Hematopoietic multipotent progenitor cell treated with erythropoietin and hydrocortisone succinate and interleukin-3 and kit ligand, for 15 days (in vitro differentiated cells): ENCODE measurements around the gene TMEM253.

Experiments used
- DNase-seq: peaks from one replicate; pipeline ENCODE4 v3.0.0-alpha.2; 2015; ENCODE audit warnings: low spot score

The TMEM253 gene

DNA sequence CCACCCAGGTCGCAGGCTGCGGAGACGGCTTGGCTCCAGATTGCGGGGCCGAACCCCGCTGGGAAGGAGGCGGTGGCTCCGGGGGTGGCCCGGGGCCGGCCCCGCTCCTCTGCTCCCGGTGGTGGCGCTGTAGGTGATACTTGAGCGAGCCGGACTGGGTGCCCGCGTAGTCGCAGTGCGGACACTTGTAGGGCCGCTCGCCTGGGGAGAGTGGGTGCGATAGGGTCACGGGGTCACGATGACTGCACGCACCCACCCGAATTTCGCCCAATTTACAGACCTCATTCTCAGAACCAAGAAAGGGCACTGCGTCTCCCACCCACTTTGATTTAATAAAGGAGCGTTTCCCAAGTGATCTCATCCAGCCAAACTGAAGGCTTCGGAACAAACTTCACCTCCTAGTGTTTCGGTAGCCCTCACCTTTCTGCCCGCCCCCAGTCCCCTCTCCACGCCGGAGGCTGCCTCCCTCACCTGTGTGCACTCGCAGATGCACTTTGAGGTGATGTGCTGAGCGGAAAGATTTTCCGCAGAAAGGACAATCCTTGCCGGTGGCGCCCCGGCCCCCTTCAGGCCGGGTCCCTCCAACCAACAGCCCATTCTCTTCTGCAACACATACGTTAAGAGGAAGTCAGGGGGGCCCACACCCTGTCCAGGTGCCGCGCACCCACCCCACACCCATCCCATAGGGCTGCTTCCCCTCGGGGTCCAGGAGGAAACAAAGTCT lies 9.8 kb upstream of the TMEM253 start:
- DNase-seq = no peak

DNA sequence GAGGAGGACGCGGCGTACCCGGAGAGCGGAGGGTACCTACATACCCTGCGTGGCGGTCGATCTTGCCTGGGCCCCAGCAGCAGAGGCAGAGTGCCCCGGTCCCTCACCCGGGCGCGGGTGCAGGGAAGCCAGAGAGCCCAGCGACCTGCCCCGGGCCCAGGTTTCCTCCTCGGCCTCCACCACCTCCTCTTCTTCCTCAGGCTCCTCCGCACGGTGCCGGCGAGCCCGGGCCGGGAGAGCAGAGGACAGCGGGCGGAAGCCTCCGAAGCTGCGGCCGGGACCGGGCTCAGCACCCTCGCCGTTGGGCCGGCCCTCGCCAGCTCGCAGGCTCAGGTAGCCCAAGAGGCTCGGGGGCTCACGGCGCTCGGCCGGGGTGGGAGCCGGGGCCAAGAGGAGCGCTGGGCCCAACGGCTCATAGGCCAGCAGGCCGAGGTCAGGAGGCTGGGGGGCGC lies 9.0 kb upstream of the TMEM253 start:
- no peak for DNase-seq

DNA sequence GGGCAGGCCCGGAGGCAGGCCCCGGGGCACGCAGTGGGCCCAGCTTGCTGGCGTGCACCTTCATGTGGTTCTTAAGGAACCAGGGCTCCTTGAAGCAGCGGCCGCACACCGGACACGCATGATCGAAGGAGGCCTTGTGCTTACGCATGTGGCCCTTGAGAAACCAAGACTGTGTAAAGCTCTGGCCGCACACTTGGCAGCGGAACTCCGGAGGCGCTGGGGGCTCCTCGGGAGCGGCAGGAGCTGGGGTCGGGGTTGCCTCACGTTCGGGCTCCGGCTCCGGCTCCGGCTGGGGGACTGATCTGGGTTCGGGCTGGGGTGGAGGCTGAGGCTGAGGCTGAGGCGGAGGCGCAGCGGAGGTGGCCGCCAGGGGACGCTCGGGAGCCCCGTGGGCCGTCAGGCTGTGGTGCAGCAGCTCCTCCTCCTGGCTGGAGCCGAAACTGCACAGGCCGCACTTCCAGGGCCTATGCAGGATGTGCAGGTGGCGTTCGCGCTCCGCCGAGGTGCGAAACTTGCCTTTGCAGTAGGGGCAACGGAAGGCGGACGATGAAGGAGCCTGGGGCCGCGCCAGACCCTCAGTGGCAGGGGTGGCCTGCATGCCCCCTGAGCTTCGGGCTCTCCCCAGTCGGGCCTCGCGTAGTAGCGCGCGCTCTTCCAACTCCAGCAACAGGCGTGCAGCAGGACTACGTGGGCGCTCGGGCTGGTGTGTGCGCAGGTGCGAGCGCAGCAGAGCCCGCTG lies 8.4 kb upstream of the TMEM253 start:
- DNase-seq = peak; percentile 87

DNA sequence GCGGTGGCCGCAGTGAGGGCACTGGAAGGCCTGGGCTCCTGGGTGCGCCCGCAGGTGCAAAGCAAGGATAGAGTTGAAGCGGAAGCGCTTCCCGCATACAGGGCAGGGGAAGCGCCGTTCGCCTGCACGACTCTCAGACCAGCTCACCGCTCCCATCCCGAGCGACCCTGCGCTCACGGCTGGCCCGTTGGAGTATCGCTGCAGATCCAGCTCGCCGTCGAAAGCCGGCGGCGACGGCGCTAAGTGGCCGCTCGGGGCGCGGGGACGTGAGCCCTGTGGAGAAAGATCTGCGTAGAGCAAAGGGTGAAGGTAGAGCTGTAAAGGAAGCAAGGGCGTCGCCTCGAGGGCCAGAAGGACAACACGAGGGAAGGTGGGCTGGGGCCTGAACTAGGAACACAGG lies 7.8 kb upstream of the TMEM253 start:
- DNase-seq = no peak

DNA sequence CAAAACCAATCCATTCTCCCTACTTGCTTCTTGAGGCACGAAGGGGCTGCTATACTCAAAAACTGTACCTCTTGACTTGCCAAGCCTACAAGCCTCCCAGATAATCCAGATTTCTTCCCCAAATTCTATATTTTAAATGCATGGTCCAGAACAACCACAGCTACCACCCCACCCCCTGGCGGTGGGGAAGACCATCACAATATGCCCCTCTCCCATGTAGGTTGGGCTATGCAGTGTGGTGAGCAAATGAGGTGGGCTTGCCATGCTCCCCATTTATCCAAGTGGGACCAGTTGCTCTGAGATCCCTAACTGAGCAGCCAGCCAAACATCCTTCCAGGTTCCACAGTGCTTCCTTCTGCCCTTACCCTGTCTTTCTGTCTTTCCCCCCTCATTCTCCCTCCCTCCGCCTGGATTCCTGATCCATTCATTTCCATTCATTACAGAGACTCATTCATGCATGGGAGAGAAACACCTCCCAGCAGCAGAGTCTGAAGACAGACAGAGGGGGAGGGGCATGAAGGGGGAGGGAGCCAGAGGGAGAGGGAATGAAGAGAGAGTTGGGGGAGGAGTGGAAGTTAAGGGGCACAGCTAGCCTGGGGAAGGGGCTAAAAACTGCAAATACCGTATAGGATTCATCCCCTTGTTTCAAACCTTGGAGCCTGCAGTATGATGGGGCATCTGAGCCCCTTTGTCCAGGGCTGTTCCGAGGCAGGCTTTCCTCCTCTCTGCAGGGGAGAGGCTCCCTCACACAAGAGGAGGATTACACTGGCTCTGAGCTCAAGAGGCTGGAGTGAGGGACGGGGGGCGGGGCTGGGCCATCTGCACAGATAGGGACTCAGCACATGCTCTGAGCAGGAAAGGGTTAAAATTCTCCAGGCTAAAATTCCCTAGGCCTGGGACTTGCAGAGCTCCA lies 6.8 kb upstream of the TMEM253 start:
- no peak for DNase-seq

DNA sequence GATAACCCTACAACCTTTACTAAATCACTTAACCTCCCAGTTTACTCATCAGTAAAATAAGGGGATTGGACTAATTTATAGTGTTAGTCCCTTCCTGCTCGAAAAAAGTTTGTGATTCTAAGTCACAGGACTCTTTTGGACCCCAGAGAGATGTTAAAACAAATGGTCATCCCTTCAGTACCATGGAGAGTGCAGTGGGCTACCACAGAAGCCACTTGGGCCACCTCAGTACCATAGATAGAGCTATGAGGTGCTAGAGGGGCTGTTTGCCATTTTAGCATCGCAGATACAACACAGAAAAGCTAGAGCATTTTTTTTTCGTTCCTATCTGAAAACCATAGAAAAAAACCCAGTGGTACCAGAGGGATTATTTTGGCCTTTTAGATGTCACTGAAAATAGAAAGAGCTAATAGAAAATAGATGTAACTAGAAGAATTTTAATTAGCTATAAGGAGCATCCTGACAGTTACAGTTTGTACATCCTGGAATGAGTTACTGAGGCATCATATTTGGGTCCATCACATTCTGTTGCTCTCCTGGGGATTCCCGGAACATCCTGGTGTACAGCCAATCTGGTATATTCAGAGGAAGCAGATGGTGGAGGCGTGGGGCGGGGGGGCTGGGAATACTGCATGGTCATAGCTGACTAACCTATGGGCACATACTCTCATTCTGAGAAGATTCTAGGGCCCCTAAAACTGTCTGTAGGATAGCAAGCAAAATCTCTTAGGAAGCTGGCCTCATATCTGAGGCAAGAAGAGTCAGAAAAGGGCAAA lies 5.2 kb upstream of the TMEM253 start:
- DNase-seq = no peak

DNA sequence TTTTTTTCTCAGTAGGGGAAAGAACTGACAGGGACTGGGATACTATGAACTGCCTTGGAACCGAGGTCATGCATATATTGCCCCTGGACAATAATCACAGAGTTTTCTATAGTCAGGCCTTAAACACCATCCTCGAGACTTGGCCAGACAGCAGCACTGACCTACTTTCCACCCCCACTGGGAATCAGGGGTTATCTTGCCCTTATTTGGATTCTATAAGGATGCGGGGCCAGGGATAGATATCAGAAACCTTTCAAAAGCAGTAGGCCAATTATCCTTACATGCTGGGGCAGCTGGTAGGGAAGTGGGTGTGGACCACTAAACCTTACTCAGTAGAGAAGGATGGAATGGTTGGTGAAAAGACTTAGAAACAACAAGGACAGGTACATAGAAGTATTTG lies 4.4 kb upstream of the TMEM253 start:
- DNase-seq = no peak

DNA sequence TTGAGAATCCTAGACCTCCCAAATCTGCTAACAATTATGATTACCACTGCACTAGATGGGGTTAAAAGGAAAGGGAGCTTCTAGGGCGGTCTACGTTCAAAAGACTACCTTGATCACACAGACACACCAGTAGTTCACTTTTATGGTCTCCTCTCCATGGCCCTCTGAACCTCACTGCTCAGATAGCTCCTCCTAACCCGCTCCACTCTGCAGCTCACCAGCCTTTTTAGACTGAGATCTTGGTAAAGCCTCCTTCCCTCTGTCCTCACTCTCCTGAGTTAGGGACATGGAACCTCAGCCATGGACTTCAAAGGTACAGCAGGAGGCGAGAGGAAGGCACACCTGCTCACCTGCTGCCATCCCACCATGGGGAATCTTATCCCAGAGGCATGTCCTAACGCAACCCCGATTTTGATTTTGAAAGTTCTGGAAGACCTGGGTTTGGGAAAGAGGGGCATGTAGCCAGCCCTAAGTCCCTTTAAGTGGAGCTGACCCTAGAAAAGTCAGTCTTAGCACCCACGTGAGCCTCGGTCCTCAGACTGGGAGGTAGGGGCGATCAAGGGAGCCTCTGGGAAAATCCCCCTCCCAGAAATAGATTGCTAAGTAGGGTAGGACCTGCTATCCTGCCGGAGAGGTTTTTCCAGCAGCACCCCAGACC lies 3.8 kb upstream of the TMEM253 start:
- no peak for DNase-seq

DNA sequence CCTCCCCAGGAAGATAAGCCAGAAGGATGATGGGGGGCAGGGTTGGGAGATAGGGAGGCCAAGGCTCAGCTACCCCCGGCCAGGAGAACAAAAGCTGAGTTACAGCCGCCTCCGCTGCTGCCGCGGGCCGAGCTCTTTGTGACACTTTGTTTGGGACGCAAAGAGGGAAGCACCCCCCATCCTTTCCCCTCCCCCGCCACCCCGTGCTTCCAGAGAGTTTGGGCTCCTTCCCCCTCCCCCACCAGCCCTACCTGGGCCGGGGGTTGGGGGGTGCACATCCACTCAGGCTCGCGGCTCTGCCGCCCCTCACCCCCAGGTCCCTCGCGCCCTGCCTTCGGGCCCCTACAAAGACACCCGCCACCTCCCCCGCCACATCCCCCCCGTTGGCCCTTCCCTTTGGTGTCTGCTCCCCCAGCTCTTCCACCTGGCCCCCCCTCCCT lies 3.2 kb upstream of the TMEM253 start:
- DNase-seq = no peak

DNA sequence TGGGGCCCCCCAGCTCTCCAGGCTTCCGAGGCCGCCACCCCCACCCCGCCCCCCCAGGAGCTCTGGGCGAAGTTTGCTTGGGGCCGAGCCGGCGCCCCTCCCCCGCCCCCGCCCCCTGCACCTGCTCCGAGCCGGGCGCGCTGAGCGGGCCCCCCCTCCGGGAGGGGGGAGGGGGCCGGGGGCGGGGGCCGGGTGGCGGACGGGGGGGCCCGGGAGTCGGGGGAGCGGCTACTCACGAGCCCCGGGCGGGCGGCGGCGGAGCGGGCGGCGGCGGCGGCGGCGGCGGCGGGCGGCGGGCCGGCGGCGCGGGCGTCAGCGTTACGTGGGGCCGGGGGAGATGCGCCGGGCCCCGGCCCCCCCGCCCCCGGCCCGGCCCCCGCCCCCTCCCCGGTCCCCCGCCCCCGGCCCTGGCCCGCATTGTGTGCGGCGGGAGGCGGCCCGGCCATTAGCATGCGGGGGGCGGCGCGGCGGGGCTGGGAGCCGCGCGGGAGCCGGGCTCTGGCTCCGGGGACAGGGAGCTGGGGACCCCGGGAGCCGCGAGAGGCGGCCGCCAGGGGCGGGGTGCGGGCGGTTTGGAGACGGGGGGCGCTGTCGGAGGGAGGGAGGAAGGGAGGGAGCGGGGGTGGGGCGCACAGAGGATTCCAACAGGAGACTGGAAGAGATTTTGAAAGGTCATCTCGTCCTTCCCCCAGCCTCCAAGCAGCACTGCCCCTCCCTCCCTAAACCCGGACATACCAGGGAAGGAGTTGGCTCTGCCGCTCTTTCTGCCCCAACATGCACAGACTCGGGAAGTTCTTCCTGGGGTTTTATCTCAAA lies 2.6 kb upstream of the TMEM253 start, which contains the start of gene ZNF219:
TSS of gene ZNF219 (minus strand) at position 580 of the 816 bp plus-strand sequence. CDS start 5,064 bp downstream, outside the sequence.
- DNase-seq = no peak

DNA sequence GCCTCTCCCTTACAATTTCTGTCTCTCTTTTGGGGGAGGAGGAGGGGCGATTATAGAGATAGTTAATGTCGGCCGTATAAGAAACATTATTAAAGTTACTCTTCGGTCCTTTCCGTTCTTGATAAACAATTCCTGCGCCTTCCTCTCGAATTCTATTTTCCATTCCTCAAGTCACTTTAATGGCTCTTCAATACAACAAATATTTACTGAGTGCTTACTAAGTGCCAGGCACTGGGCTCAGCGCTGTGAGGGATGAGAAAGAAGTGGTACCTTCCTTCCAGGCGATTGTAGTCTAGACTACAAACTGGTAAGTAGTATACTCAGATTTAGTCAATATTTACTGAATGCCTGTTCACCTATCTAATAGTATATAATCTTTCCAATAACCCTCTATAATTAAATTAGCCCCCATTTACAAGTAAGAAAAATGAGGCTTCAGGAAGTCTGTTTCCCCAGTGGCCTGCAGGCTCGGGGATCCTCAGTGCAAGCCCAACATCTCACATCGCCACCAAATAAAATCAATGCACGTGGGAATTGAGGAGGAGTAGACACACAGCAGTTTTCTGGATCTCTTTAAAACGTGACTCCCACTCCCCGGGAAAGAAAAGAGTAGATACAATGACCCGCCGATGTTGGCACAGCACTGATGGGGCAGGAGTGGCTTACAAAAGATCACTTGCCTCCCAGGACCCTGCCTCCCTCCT lies 1.8 kb upstream of the TMEM253 start:
- peak; percentile 41 for DNase-seq

DNA sequence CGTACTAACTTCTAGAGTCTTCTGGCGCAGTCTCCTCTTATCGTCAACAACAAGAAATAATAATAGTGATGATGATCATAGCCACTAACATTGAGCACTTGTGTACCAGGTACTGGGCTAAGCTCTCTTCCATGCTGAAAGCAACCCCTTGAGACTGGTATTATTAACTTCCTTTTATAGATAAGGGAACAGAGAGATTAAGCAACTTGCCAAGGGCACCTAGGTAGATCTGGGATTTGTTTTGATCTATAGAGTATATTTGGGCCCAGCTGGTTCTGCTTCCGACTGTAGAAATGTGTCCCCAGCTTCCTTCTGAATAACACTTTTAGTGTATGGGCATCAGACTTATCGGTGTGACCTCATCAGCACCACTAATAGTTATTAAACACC lies 1.3 kb upstream of the TMEM253 start:
- DNase-seq = no peak

DNA sequence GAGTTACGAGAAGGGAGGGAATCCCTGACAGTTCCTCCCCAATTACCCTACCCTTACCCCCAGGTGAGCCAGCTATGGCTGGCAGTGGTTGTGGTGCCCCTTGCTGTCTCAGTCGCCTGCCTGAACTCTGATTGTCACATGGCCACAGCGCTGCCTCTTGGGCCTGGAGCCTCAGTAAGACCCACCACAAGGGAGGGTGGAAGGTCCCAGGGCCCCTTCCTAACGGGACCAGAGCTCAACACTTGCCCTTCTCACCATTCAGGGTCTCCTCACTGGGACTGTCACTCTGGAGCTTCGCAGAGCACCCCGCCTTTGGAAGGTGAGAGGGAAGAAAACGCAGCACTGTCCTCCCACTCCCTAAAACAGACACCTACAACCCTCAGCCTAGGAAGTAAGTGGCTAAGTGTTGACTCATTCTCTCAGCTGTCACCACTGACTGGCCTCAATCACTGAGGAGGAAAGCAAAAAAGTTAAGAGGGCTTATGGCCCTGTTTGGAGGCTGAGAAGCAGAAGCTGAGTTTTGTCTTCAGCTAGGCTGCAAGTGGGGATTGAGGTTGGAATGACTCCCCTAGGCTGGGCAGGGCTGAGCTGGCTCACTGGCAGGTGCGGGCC lies 1.0 kb downstream of the TMEM253 start:
- DNase-seq = no peak

DNA sequence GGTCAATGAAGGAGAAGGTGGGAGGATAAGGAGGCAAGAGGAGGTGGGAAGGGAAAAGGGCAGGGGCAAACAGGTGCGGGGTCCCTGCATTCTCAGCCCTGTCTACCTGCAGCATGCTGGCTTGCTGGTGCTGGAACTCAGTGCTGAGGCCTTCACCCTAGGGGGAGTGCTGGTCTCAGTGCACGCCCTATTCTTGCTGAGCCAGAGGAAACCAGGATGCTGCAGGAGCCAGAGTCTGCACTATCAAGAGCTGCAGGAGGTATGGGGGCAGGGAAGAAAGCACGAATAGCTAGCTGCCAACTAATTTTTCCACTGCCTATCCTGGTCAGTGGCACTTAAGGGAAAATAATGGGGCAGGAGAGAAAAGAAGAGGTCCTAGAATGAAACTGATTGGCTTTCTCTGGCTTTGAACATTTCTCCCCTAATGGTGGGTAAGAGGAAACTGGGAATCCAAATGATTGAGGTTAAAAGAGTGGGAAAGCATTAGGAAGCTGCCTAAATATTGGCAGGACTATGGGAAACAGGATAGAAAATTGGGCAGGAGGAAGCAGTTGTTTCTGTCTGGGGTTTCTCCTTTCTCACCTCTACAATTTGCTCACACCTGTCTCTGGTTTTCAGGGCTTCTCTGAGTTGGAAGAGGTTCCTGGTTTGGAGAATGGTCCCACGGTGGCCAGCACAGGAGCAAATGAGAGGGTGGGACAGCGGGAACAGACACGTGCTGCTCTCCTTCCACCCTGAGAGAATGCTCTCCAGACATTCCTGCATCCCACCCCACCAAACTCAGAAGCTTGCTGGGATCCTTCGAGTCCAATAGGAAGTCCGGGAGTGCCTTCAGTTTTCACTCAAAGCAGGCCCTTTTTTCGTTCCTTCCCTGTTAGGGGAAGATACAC lies 1.9 kb downstream of the TMEM253 start:
- DNase-seq = peak; percentile 57

DNA sequence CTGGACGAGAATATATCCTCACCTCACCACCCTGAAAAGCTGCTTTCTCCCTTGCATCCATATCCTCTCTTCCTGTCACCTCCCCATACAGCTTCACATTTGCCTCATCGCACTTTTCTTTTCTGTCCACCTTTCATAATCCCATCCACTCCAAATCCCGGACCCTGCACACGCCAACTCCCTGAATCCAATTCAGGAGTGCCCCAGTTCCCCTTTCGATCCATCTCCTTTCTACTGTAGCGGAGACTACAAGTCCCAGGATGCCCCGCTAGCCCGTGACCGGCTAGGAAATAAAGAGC lies 2.5 kb downstream of the TMEM253 start:
- no peak for DNase-seq

DNA sequence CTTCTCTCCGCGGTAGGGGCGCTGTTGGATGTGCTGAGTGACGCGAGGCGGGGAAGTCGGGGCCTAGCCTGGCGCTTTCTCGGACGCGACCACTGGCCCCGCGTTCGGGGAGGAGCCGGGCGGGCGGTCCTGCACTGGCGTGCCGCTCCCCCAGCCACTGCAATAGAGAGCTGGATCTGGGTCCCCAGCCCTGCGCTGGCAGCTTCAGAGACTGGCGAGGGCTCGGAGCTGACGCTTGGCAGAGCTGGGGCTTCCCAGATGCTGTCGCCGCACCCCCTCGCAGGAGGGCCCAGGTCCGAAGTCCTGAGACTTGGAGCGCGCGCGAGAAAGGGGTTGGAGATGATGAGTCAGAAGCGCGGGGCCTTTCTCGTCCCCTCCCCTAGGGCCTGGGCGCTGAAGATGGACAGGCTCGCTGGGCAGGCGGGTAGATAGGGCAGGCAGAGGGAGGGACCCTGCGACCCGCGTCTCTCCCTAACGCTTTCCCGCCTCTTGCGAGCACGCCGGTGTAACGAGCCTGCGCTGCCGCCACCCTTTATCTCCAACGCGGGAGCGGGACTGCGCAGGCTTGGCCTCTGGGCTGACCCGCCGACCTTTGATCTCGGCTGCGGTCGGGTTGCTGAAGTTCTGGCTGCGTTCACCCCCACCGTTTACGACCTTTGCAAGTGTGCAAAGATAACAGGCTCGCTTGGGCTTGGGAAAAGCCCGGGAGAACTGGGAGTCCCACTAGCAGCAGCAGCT lies 3.0 kb downstream of the TMEM253 start:
- DNase-seq = peak; percentile 96

DNA sequence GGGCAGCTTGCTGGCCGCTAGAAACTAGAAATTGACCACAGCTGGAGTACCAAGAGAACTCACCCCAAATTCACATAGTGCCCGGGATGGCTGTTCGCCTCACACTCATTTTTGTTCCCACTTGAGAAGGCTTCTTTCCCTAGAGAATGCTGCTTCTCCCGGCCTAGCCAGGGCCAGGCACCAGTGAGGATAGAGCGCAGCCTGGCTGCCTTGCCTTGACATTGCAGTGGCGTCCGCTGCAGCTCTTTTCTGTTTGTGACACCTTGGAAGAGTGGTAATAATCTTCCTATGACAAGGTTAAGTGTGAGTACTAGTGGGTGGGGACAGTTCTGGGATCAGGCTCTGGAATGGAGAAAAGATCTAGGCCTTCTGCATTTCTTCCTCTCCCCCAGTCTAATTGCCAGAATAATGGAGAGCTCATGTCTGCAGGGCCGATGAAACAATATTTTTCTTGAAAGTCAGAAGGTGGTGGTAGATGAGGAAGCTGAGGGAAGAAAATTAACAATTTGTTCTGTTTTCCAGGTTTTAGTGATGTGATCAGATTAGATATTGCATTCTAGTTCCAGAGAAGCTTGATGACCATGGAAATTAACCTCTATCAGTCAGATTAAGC lies 3.7 kb downstream of the TMEM253 start:
- peak; percentile 74 for DNase-seq
